ENCODE results near the gene TMEM80.
A peak's percentile ranks its signal among the peaks of the same experiment; 100 is the strongest.
"Not testable (repeated sequence)": the region's sequence is repeated elsewhere in the genome, so short reads cannot be mapped to it uniquely, and the experiment has no call there.

Gene TMEM80

GRCh38 chr11:695538-696248, at the start of gene TMEM80:
TSS of gene TMEM80 (plus strand) at chr11:695816. CDS start at chr11:695828, 12 bp downstream.
- DNase-seq: peak; percentile 83

DNA sequence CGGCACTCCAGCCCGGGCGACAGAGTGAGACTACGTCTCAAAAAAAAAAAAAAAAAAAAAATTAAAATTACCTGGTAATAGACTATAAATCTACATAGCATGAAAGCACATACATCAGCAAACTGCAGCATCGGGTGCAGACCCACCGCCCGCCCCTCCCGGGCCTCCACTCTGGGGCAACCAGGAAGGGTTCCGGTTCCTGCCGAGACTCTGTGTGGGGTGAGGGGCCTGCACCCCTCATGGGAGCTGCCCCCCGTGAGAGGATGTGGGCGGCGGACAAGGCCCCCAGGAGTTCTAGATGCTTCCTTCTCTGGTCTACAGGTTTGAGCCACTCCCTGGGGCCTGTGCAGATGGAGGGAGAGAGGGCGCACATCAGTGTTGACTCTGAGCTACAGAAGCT, 49.4 kb upstream of the TMEM80 start:
- no peak for DNase-seq

GRCh38 chr11:647672-648158, 47.9 kb upstream of the TMEM80 start:
- not testable (repeated sequence) for DNase-seq

DNA sequence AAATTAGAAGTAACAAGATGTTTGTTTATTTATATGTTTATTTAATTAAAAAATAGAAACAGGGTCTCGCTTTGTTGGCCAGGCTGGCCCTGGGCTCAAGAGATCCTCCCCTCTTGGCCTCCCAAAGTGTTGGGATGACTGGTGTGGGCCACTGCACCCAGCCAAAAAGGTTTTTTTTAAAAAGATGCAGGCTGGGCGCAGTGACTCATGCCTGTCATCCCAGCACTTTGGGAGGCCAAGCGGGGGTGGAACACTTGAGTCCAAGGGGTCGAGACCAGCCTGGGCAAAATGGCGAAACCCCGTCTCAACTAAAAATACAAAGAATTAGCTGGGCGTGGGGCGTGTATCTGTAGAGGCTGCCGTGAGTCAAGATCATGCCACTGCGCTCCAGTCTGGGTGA, 45.1 kb upstream of the TMEM80 start:
- no peak for DNase-seq

- not testable (repeated sequence) for DNase-seq
Observed at GRCh38 chr11:653136-653535, 42.5 kb upstream of the TMEM80 start.

- no peak for DNase-seq
Observed at GRCh38 chr11:653837-654236, 41.8 kb upstream of the TMEM80 start.

GRCh38 chr11:654444-654843, 41.2 kb upstream of the TMEM80 start:
- DNase-seq: not testable (repeated sequence)

DNA sequence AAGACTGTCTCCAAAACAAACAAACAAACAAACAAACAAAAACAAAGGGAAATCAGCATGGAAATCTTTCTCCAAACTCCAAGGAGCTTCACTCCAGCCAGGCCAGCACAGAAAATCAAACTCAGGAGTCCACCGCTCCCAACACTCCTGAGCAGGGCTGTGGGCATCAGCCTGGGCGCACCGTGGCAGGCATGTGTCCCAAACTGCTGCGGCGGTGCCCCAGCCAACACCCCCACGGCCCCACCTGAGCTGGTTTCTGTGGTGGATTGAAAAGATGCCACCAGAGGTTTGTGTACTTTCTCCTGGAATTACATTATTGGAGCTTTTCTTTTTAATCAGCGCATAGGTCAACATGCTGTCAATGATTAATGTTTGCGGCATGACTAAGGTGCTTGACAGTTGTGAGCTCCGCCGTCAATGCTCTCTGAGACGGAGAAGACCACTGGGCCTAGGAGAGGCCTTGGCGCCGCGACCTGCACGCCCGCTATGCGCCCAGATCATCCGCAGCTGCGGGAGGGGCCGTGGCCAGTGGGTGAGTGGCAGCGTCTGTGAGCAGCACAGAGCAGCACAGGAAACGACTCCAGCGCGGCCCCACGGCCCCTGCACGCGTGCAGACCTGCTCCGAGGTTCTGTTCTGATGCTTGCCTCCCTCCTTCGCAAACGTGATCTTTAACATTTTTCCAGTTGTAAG, 40.4 kb upstream of the TMEM80 start:
- no peak for DNase-seq

- DNase-seq: no peak
Observed at GRCh38 chr11:656426-656825, 39.2 kb upstream of the TMEM80 start.

GRCh38 chr11:656866-657265, 38.8 kb upstream of the TMEM80 start:
- DNase-seq: no peak

GRCh38 chr11:657691-658126, 37.9 kb upstream of the TMEM80 start:
- DNase-seq: no peak

- DNase-seq: no peak
Observed at GRCh38 chr11:659532-660085, 36.0 kb upstream of the TMEM80 start.

DNA sequence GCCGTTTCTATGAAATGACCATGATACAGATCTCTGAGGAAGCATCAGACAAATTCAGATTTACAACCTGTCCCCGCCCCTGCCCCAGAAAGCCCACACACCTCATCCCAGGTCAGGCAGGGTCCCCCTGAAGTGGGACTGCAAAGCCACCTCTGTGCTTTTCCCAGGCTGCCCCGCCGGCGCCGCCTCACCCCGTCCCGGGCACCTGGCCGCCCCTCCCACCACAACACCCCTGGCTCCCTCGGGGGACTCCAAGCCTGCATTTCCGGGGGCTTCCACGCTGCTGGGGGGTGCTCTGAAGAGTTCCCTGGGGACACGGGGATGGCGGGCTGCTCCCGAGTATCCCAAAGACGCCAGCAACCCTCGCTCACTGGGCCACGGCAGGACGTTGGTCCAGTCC, 35.3 kb upstream of the TMEM80 start:
- DNase-seq: no peak

GRCh38 chr11:660681-661444, 34.8 kb upstream of the TMEM80 start:
- no peak for DNase-seq

DNA sequence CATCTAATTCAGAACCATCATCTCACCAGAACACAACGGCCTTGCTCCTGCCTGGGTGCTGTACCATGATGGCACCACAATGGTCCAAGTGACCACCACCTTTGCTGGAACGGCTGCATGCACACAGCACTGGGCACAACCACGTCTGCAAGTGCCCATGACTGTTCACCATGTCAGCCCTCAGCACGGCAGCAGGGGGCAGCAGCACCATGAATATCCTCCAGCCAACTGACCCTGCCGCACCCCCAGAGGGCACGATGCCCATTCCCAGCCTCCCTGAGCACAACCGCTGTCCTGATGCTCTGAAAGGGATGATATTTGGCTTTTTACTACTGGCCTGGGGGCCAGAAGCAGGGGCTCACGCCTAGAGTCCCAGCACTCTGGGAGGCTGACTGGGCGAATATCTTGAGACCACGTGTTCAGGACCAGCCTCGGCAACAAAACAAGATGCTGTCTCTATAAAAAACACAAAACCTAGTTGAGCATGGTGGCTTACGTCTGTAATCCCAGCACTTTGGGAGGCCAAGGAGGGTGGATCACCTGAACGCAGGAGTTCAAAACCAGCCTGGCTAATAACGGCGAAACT, 32.8 kb upstream of the TMEM80 start:
- no peak for DNase-seq

DNA sequence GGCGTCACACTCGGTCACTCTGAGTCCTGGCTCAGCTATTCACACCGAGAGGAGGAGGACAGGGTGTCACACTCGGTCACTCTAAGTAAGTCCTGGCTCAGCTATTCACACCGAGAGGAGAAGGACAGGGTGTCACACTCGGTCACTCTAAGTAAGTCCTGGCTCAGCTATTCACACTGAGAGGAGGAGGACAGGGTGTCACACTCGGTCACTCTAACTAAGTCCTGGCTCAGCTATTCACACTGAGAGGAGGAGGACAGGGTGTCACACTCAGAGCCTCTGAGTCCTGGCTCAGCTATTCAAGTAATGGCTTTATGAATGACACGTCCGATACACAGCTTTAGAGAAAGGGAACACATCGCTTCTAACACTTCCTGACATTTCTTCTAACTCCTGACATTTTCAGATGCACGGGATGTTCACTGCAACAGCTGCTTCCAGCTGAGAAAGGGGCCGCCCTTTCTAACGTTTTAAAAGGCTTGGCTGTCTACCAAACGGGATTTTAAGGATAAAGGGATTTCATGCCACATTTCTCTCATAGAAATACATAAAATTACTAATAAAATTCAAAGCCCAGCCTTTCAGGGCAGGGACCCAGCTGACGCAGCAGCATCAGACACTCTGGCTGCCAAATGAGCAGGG, 30.4 kb upstream of the TMEM80 start:
- DNase-seq: no peak

GRCh38 chr11:665704-666281, 29.8 kb upstream of the TMEM80 start:
- no peak for DNase-seq

- no peak for DNase-seq
Observed at GRCh38 chr11:673866-674265, 21.8 kb upstream of the TMEM80 start.

- DNase-seq: no peak
Observed at GRCh38 chr11:674406-674805, 21.2 kb upstream of the TMEM80 start.

DNA sequence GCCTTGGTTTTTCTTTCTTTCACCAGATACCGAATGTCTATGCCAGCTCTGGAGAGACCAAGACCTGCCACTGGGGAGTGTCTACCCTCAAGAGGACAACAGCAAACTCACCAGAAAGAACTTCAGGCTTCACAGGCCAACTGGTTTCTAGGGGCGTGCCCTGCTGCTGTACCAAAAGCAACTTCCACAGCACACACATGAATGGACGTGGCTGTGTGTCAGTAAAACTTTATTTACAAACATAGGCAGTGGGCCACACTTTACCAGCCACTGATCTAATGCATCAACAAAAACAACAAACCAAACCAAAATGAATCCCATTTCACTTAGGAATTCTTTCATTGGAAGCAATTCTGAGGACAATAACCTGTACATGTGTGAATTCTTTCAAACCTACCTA, 17.3 kb upstream of the TMEM80 start:
- DNase-seq: no peak

- DNase-seq: no peak
Observed at GRCh38 chr11:679271-680207, 16.1 kb upstream of the TMEM80 start.
